HepG2 (cell line): Measurements from ENCODE around the gene SLC29A1. TPM values are rescaled to one million over a fixed set of nuclear protein-coding genes. Genes with fewer than 3 reads are reported as not detected.

Source experiments
- ARID2 ChIP-seq: sonication (generic); formaldehyde crosslinking; IDR thresholded peaks from 2 replicates; pipeline ENCODE4 v1.8.1; 2022; ENCODE audit warnings: mild to moderate bottlenecking, missing genetic modification reagents, borderline replicate concordance
- HHEX ChIP-seq: IDR thresholded peaks from 2 replicates; pipeline ENCODE4 v1.6.1; 2016; ENCODE audit warnings: control low read depth
- KAT7 ChIP-seq: IDR thresholded peaks from 2 replicates; pipeline ENCODE4 v1.6.1; 2018; ENCODE audit warnings: borderline replicate concordance, missing compliant biosample characterization
- KLF6 ChIP-seq: IDR thresholded peaks from 2 replicates; pipeline ENCODE4 v1.8.0; 2016; ENCODE audit warnings: missing biosample characterization, missing genetic modification reagents
- MXD3 ChIP-seq: IDR thresholded peaks from 2 replicates; pipeline ENCODE4 v1.6.1; 2016; ENCODE audit warnings: mild to moderate bottlenecking, missing biosample characterization, missing genetic modification reagents
- NAIF1 ChIP-seq: sonication (generic); formaldehyde crosslinking; IDR thresholded peaks from 2 replicates; pipeline ENCODE4 v1.5.0; 2020; ENCODE audit warnings: mild to moderate bottlenecking, missing genetic modification reagents, borderline replicate concordance
- PHF8 ChIP-seq: sonication (generic); formaldehyde crosslinking; IDR thresholded peaks from 2 replicates; pipeline ENCODE4 v1.5.0; 2020; ENCODE audit warnings: missing genetic modification reagents
- REL ChIP-seq: sonication (generic); formaldehyde crosslinking; conservative IDR thresholded peaks from 2 replicates; pipeline ENCODE4 v1.8.0; 2022; ENCODE audit warnings: mild to moderate bottlenecking, missing genetic modification reagents, moderate library complexity
- SKIL ChIP-seq: sonication (generic); formaldehyde crosslinking; IDR thresholded peaks from 2 replicates; pipeline ENCODE4 v1.8.0; 2022; ENCODE audit warnings: missing genetic modification reagents, mild to moderate bottlenecking, moderate library complexity, borderline replicate concordance
- SPEN ChIP-seq: sonication (generic); formaldehyde crosslinking; IDR thresholded peaks from 2 replicates; pipeline ENCODE4 v1.5.1; 2020; ENCODE audit warnings: low read depth, mild to moderate bottlenecking, missing genetic modification reagents
- SRSF1 ChIP-seq: fragments of 200-400 bp; formaldehyde crosslinking; optimal IDR thresholded peaks from 2 replicates; pipeline ENCODE3; 2017; ENCODE audit warnings: mild to moderate bottlenecking, low read depth, low read length, moderate library complexity
- THAP9 ChIP-seq: sonication (generic); formaldehyde crosslinking; IDR thresholded peaks from 2 replicates; pipeline ENCODE4; 2020; ENCODE audit warnings: missing genetic modification reagents, mild to moderate bottlenecking, borderline replicate concordance
- ZFP90 ChIP-seq: sonication (generic); formaldehyde crosslinking; IDR thresholded peaks from 2 replicates; pipeline ENCODE4 v1.8.0; 2022; ENCODE audit warnings: missing genetic modification reagents, mild to moderate bottlenecking, inconsistent platforms, borderline replicate concordance
- ZFY ChIP-seq: sonication (generic); formaldehyde crosslinking; IDR thresholded peaks from 2 replicates; pipeline ENCODE4 v1.4.0; 2020; ENCODE audit warnings: missing genetic modification reagents
- ZKSCAN5 ChIP-seq: sonication (generic); formaldehyde crosslinking; IDR thresholded peaks from 2 replicates; pipeline ENCODE4 v1.5.1; 2020; ENCODE audit warnings: mild to moderate bottlenecking, missing genetic modification reagents
- ZNF232 ChIP-seq: sonication (generic); formaldehyde crosslinking; IDR thresholded peaks from 2 replicates; pipeline ENCODE4 v1.4.0; 2020; ENCODE audit warnings: missing genetic modification reagents, borderline replicate concordance
- ZNF264 ChIP-seq: sonication (generic); formaldehyde crosslinking; IDR thresholded peaks from 2 replicates; pipeline ENCODE4 v1.4.0; 2020; ENCODE audit warnings: missing genetic modification reagents
- ZNF335 ChIP-seq: sonication (generic); formaldehyde crosslinking; IDR thresholded peaks from 2 replicates; pipeline ENCODE4 v1.4.0; 2020; ENCODE audit warnings: missing genetic modification reagents
- ZNF605 ChIP-seq: sonication (generic); formaldehyde crosslinking; IDR thresholded peaks from 2 replicates; pipeline ENCODE4 v1.8.0; 2022; ENCODE audit warnings: mild to moderate bottlenecking, missing genetic modification reagents
- ZNF615 ChIP-seq: sonication (generic); formaldehyde crosslinking; IDR thresholded peaks from 2 replicates; pipeline ENCODE4 v1.5.0; 2020; ENCODE audit warnings: mild to moderate bottlenecking, missing genetic modification reagents, borderline replicate concordance
- ZNF616 ChIP-seq: sonication (generic); formaldehyde crosslinking; IDR thresholded peaks from 2 replicates; pipeline ENCODE4 v1.5.0; 2020; ENCODE audit warnings: low read depth, mild to moderate bottlenecking, missing genetic modification reagents
- ZNF619 ChIP-seq: sonication (generic); formaldehyde crosslinking; IDR thresholded peaks from 2 replicates; pipeline ENCODE4 v1.4.0; 2020; ENCODE audit warnings: mild to moderate bottlenecking, missing genetic modification reagents
- ZNF781 ChIP-seq: sonication (generic); formaldehyde crosslinking; IDR thresholded peaks from 2 replicates; pipeline ENCODE4 v1.5.1; 2020; ENCODE audit warnings: borderline replicate concordance, mild to moderate bottlenecking, missing genetic modification reagents; ENCODE audit errors: not compliant biosample characterization
- ZSCAN21 ChIP-seq: sonication (generic); formaldehyde crosslinking; IDR thresholded peaks from 2 replicates; pipeline ENCODE4 v1.8.0; 2022; ENCODE audit warnings: mild to moderate bottlenecking, missing genetic modification reagents, moderate library complexity, borderline replicate concordance
- ZSCAN9 ChIP-seq: IDR thresholded peaks from 2 replicates; pipeline ENCODE4 v1.6.1; 2016; ENCODE audit warnings: borderline replicate concordance
- polyA plus RNA-seq, 8 experiments: library from polyadenylated mRNA; depleted of rRNA in 3 of 8; stranded (reverse) in 7 of 8; unstranded in 1 of 8; fragments of >200 nt; fragmentation: Illumina TruSeq in 4 of 8; extraction: Trizol in 4 of 8; gene quantifications; 2 replicates each; pipeline versions ENCODE4 v1.2.1 to v1.2.3, GENCODE V29; 2011 to 2016; ENCODE audit warnings: low read depth in 4 of 8, missing spikeins in 1 of 8, mixed read lengths in 1 of 8; ENCODE audit not compliant: insufficient read depth in 1 of 8
- total RNA-seq, 5 experiments: library from RNA; depleted of rRNA; stranded (reverse); fragments of >200 nt; fragmentation: Illumina TruSeq; extraction: Trizol; gene quantifications; 2 replicates each; pipeline ENCODE4 v1.2.3, GENCODE V29; 2016; ENCODE audit warnings: low read depth in 1 of 5

The SLC29A1 gene
- total and polyA plus RNA-seq, 2 of the 13 experiments (the other 11 are each of a cell fraction or from before 2014, with no cell fraction given): 43.2 to 106 TPM

GRCh38 chr6:44237813-44238433 lies 14.5 kb downstream of the SLC29A1 start (continued):
- TF ChIP-seq SKIL (CRISPR knock-in tag) (peak; percentile 53), SPEN (peak; percentile 58; the same call in 1 of the 2 replicates), ZNF232 (CRISPR knock-in tag) (0 out of 2 replicates have a peak, but pooled peaks have one; percentile 24), ZNF616 (CRISPR knock-in tag) (peak; percentile 75; the same call in 1 of the 2 replicates), HHEX (CRISPR knock-in tag) (no peak), KAT7 (peak; percentile 75; the same call in 1 of the 2 replicates), ZFY (CRISPR knock-in tag) (peak; percentile 81), SRSF1 (peak; percentile 36), NAIF1 (0 out of 2 replicates have a peak, but pooled peaks have one; percentile 27), REL (CRISPR knock-in tag) (peak; percentile 90; the same call in 1 of the 2 replicates), ZSCAN21 (CRISPR knock-in tag) (peak; percentile 77), ZNF264 (CRISPR knock-in tag) (0 out of 2 replicates have a peak, but pooled peaks have one; percentile 59), PHF8 (CRISPR knock-in tag) (peak; percentile 78), ZNF335 (CRISPR knock-in tag) (peak; percentile 58; the same call in 1 of the 2 replicates), ARID2 (CRISPR knock-in tag) (0 out of 2 replicates have a peak, but pooled peaks have one; percentile 66), THAP9 (CRISPR knock-in tag) (peak; percentile 36; the same call in 1 of the 2 replicates), KLF6 (CRISPR knock-in tag) (peak; percentile 52; the same call in 1 of the 2 replicates), ZNF781 (CRISPR knock-in tag) (no peak), ZKSCAN5 (CRISPR knock-in tag) (no peak), ZNF615 (CRISPR knock-in tag) (no peak), ZNF619 (CRISPR knock-in tag) (no peak), ZFP90 (peak; percentile 86; the same call in 1 of the 2 replicates), ZSCAN9 (CRISPR knock-in tag) (0 out of 2 replicates have a peak, but pooled peaks have one; percentile 50), ZNF605 (CRISPR knock-in tag) (0 out of 2 replicates have a peak, but pooled peaks have one; percentile 24), MXD3 (CRISPR knock-in tag) (peak; percentile 77; the same call in 1 of the 2 replicates)
